IgD-negative memory B cell (primary cell): ENCODE results near the gene CLEC18A. TPM values are rescaled to one million over a fixed set of nuclear protein-coding genes. Genes with fewer than 3 reads are reported as not detected.
"Not testable (repeated sequence)": the region's sequence is repeated elsewhere in the genome, so short reads cannot be mapped to it uniquely, and the experiment has no call there.

Experiments used
- H3K27ac Mint-ChIP-seq, 3 donors: one replicate each; pipeline ENCODE4 v1.8.0; 2020 to 2022; ENCODE audit warnings: mild to moderate bottlenecking in 3 of 3, mixed read lengths in 3 of 3, moderate library complexity in 1 of 3
- H3K27me3 Mint-ChIP-seq: one replicate; pipeline ENCODE4 v1.8.0; 2021; ENCODE audit warnings: mixed read lengths
- H3K36me3 Mint-ChIP-seq: one replicate; pipeline ENCODE4 v1.8.0; 2020; ENCODE audit warnings: mild to moderate bottlenecking, mixed read lengths
- H3K4me1 Mint-ChIP-seq, 3 donors: one replicate each; pipeline ENCODE4 v1.8.0; 2020 to 2022; ENCODE audit warnings: mixed read lengths in 3 of 3, mild to moderate bottlenecking in 1 of 3
- H3K4me3 Mint-ChIP-seq, 4 donors: one replicate each; pipeline ENCODE4 v1.8.0; 2020 to 2022; ENCODE audit warnings: mild to moderate bottlenecking in 4 of 4, mixed read lengths in 4 of 4, moderate library complexity in 3 of 4
- H3K9me3 Mint-ChIP-seq, 3 donors: one replicate each; pipeline ENCODE4 v1.8.0; 2020 to 2021; ENCODE audit warnings: mixed read lengths in 3 of 3, mild to moderate bottlenecking in 1 of 3
- polyA plus RNA-seq: library from polyadenylated mRNA; unstranded; fragments of 300-500 nt; fragmentation: Illumina TruSeq; gene quantifications from one replicate; pipeline ENCODE4 v1.2.3, GENCODE V29; 2021

CLEC18A gene
- polyA plus RNA-seq, 1 donor from 2014 or later = not detected

GRCh38 chr16:69936751-69937211 lies 14.4 kb upstream of the CLEC18A start:
- Mint-ChIP-seq H3K36me3 (peaks cover 2% of the 10 kb centered on the region), H3K9me3 (no peaks in the 10 kb centered on the region), H3K27me3 (no peaks in the 10 kb centered on the region), H3K27ac (peak overlapping the region in 1 of 3 donors; percentile 23), H3K4me3 (no peak overlapping the region), H3K4me1 (no peaks in the 10 kb centered on the region)

GRCh38 chr16:69937465-69937951 lies 13.6 kb upstream of the CLEC18A start:
- H3K9me3 Mint-ChIP-seq = no peaks in the 10 kb centered on the region
- H3K27me3 Mint-ChIP-seq = no peaks in the 10 kb centered on the region
- no peaks in the 10 kb centered on the region for H3K4me1 Mint-ChIP-seq
- H3K27ac Mint-ChIP-seq = no peak overlapping the region
- no peak overlapping the region for H3K4me3 Mint-ChIP-seq
- peaks cover 2% of the 10 kb centered on the region for H3K36me3 Mint-ChIP-seq

GRCh38 chr16:69938981-69939820 lies 11.9 kb upstream of the CLEC18A start:
- Mint-ChIP-seq H3K9me3 (no peaks in the 10 kb centered on the region), H3K36me3 (peaks cover 4% of the 10 kb centered on the region), H3K27me3 (no peaks in the 10 kb centered on the region), H3K27ac (no peak overlapping the region), H3K4me3 (no peak overlapping the region), H3K4me1 (no peaks in the 10 kb centered on the region)

GRCh38 chr16:69939821-69940585 lies 11.1 kb upstream of the CLEC18A start:
- H3K27me3 Mint-ChIP-seq = no peaks in the 10 kb centered on the region
- H3K4me3 Mint-ChIP-seq = no peak overlapping the region
- peaks cover 4% of the 10 kb centered on the region for H3K36me3 Mint-ChIP-seq
- no peaks in the 10 kb centered on the region for H3K4me1 Mint-ChIP-seq
- no peak overlapping the region for H3K27ac Mint-ChIP-seq
- no peaks in the 10 kb centered on the region for H3K9me3 Mint-ChIP-seq

- H3K4me1 Mint-ChIP-seq = no peaks in the 10 kb centered on the region
- H3K27me3 Mint-ChIP-seq = no peaks in the 10 kb centered on the region
- peaks cover 4% of the 10 kb centered on the region for H3K36me3 Mint-ChIP-seq
- H3K9me3 Mint-ChIP-seq = no peaks in the 10 kb centered on the region
- H3K4me3 Mint-ChIP-seq = no peak overlapping the region
- H3K27ac Mint-ChIP-seq = no peak overlapping the region
These were observed 10.5 kb upstream of the CLEC18A start for GRCh38 chr16:69940676-69941075.

- Mint-ChIP-seq H3K27me3 (no peaks in the 10 kb centered on the region), H3K9me3 (no peaks in the 10 kb centered on the region), H3K27ac (peak overlapping the region in 1 of 3 donors; percentile 9), H3K4me1 (no peaks in the 10 kb centered on the region), H3K36me3 (peaks cover 4% of the 10 kb centered on the region), H3K4me3 (no peak overlapping the region)
These were observed 9.7 kb upstream of the CLEC18A start for GRCh38 chr16:69941251-69942098.

GRCh38 chr16:69942099-69942491 lies 9.0 kb upstream of the CLEC18A start:
- no peaks in the 10 kb centered on the region for H3K9me3 Mint-ChIP-seq
- no peaks in the 10 kb centered on the region for H3K27me3 Mint-ChIP-seq

GRCh38 chr16:69942627-69943170 lies 8.4 kb upstream of the CLEC18A start:
- H3K4me1 Mint-ChIP-seq = no peaks in the 10 kb centered on the region
- H3K27ac Mint-ChIP-seq = no peak overlapping the region
- no peak overlapping the region for H3K4me3 Mint-ChIP-seq
- H3K27me3 Mint-ChIP-seq = no peaks in the 10 kb centered on the region
- H3K36me3 Mint-ChIP-seq = peaks cover 4% of the 10 kb centered on the region
- H3K9me3 Mint-ChIP-seq = no peaks in the 10 kb centered on the region

More at GRCh38 chr16:69942099-69942491, 9.0 kb upstream of the CLEC18A start:
- H3K27ac Mint-ChIP-seq = no peak overlapping the region
- peaks cover 4% of the 10 kb centered on the region for H3K36me3 Mint-ChIP-seq
- H3K4me1 Mint-ChIP-seq = no peaks in the 10 kb centered on the region
- no peak overlapping the region for H3K4me3 Mint-ChIP-seq

GRCh38 chr16:69943241-69944036 lies 7.7 kb upstream of the CLEC18A start:
- H3K36me3 Mint-ChIP-seq, H3K27me3 Mint-ChIP-seq, H3K27ac Mint-ChIP-seq, H3K4me1 Mint-ChIP-seq, H3K9me3 Mint-ChIP-seq: not testable (repeated sequence)
- peak overlapping the region in 1 of 4 donors; percentile 51 for H3K4me3 Mint-ChIP-seq

- H3K27ac Mint-ChIP-seq, H3K4me3 Mint-ChIP-seq, H3K4me1 Mint-ChIP-seq, H3K9me3 Mint-ChIP-seq, H3K27me3 Mint-ChIP-seq, H3K36me3 Mint-ChIP-seq: not testable (repeated sequence)
These were observed 723 bp upstream of the CLEC18A start for GRCh38 chr16:69950411-69950810.

- H3K36me3 Mint-ChIP-seq, H3K4me3 Mint-ChIP-seq, H3K27me3 Mint-ChIP-seq, H3K4me1 Mint-ChIP-seq, H3K27ac Mint-ChIP-seq, H3K9me3 Mint-ChIP-seq: not testable (repeated sequence)
These were observed 518 bp downstream of the CLEC18A start for GRCh38 chr16:69951672-69952031.

- not testable (repeated sequence) for H3K4me3 Mint-ChIP-seq, H3K4me1 Mint-ChIP-seq, H3K9me3 Mint-ChIP-seq, H3K27ac Mint-ChIP-seq, H3K27me3 Mint-ChIP-seq, H3K36me3 Mint-ChIP-seq
These were observed 982 bp downstream of the CLEC18A start for GRCh38 chr16:69952116-69952515.

GRCh38 chr16:69952572-69953355 lies 1.6 kb downstream of the CLEC18A start:
- H3K27ac Mint-ChIP-seq, H3K4me1 Mint-ChIP-seq, H3K4me3 Mint-ChIP-seq, H3K27me3 Mint-ChIP-seq, H3K9me3 Mint-ChIP-seq, H3K36me3 Mint-ChIP-seq: not testable (repeated sequence)

- not testable (repeated sequence) for H3K4me3 Mint-ChIP-seq, H3K36me3 Mint-ChIP-seq, H3K4me1 Mint-ChIP-seq, H3K9me3 Mint-ChIP-seq, H3K27ac Mint-ChIP-seq, H3K27me3 Mint-ChIP-seq
These were observed 3.1 kb downstream of the CLEC18A start for GRCh38 chr16:69954241-69954640.
